ENCODE measurements around the gene PTPRCAP.

The PTPRCAP gene

DNA sequence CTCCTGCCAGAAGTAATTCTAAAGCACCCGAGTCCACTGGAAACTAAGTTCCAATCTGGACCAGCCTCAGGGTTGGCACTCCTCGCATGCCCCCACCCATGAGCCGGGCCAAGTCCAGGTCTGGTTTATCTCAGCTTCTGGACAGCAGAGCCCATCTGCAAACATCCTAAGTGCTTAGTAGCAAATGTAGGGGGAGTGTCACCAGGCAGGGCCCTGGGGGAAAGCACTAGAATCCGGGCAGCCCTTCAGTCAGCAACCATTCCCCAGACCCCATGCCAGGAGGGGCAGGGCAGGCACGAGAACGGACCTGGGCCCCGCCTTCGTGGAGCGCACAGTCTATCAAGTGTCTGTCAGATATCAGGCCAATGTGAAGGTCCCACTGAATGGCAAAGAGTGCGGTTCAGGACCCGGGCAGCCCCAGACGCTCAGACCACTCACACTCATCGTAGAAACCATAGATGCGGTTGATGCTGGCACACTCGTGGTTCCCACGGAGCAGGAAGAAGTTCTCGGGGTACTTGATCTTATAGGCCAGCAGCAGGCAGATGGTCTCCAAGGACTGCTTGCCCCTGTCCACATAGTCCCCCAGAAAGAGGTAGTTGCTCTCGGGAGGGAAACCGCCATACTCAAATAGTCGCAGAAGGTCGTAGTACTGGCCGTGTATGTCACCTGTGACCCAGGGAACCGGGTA lies 37.1 kb downstream of the PTPRCAP start:
- DNase-seq (ENCODE audit: low read depth): no peak
- peak overlapping the region; percentile 90 for H3K4me3 ChIP-seq (ENCODE audit: low read depth, low read length)
- TF ChIP-seq CTCF (conservative IDR thresholded peaks at IDR 0.05; ENCODE audit: low read depth, low read length): no peak

DNA sequence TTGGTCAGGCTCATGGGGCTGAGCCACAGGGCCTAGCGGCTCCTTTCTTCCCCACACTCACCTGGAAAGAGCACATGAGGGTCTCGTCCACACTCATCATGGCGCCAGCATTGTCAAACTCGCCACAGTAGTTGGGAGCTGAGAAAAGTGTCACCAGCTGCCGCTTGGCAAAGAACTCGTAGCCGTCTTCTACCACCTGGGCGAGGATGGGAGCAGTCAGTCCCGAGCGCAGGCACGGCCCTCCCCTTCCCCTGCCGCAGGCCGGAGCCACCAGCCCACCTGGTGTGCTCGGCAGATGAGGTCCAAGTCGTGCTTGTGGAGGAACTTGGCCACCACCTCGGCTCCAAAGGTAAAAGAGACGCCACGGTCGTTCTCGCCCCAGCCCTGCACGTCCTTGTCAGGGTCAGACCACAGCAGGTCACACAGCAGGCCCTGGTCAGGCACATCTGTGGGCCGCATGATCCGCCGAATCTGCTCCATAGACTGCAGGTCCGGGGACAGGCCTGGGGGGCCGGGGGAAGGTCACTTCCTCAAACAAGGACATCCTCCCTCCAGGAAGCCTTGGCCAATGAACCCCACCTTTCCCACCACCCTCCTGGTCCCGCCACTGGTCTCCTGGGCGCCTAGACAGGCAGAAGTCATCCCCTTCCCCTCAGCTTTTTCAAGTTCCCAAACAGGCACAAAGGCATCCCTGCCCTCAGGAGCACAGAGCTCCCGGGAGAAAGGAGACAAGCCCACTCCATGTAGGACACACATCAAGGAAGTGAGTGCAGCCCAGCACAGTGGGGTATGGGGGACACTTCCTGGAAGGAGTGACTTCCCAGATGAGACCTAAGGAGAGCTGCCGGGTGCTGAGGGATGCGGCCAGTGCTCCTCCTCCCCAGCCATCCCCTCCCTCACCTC lies 38.6 kb downstream of the PTPRCAP start:
- no peak for DNase-seq (ENCODE audit: low read depth)
- no peak for TF ChIP-seq CTCF (conservative IDR thresholded peaks at IDR 0.05; ENCODE audit: low read depth, low read length)
- H3K4me3 ChIP-seq (ENCODE audit: low read depth, low read length): no peak overlapping the region

- no peak overlapping the region for H3K4me3 ChIP-seq (ENCODE audit: low read depth, low read length)
- DNase-seq (ENCODE audit: low read depth): no peak
- TF ChIP-seq CTCF (conservative IDR thresholded peaks at IDR 0.05; ENCODE audit: low read depth, low read length): no peak
These were observed 39.4 kb downstream of the PTPRCAP start for GRCh38 chr11:67397986-67398660.

GRCh38 chr11:67397536-67397935 lies 39.9 kb downstream of the PTPRCAP start:
- DNase-seq (ENCODE audit: low read depth): no peak
- H3K4me3 ChIP-seq (ENCODE audit: low read depth, low read length): no peak overlapping the region
- no peak for TF ChIP-seq CTCF (conservative IDR thresholded peaks at IDR 0.05; ENCODE audit: low read depth, low read length)

- no peak for TF ChIP-seq CTCF (conservative IDR thresholded peaks at IDR 0.05; ENCODE audit: low read depth, low read length)
- DNase-seq (ENCODE audit: low read depth): no peak
- H3K4me3 ChIP-seq (ENCODE audit: low read depth, low read length): no peak overlapping the region
These were observed 40.7 kb downstream of the PTPRCAP start for GRCh38 chr11:67396587-67397389.

DNA sequence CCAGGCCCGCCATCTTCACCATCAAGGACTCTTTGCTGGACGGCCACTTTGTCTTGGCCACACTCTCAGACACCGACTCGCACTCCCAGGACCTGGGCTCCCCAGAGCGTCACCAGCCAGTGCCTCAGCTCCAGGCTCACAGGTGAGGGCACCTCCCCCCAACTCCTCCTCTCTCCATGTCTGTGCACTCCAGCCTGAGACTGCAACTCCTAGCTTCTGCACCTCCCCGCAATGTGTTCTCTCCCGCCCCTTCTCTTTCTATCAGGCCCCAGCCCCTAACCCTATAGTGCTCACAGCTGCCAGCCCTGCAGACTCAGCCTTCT lies 41.3 kb downstream of the PTPRCAP start:
- TF ChIP-seq CTCF (conservative IDR thresholded peaks at IDR 0.05; ENCODE audit: low read depth, low read length): no peak
- no peak for DNase-seq (ENCODE audit: low read depth)
- no peak overlapping the region for H3K4me3 ChIP-seq (ENCODE audit: low read depth, low read length)
